Brain microvascular endothelial cell (primary cell): ENCODE data around the gene LIMS2.

ENCODE experiments used
- DNase-seq: peaks from one replicate; pipeline ENCODE4 v3.0.0-alpha.2; 2020
- H3K27ac ChIP-seq: fragments of 250-450 bp; sonication (Bioruptor Pico); 2 replicates; pipeline ENCODE4 v1.5.1; 2020; ENCODE audit warnings: mild to moderate bottlenecking, moderate library complexity
- H3K27me3 ChIP-seq: fragments of 250-450 bp; sonication (Bioruptor Pico); replicated peaks from 2 replicates; pipeline ENCODE4 v1.5.1; 2020; ENCODE audit warnings: mild to moderate bottlenecking
- H3K36me3 ChIP-seq: fragments of 250-450 bp; sonication (Bioruptor Pico); replicated peaks from 2 replicates; pipeline ENCODE4 v1.5.1; 2020; ENCODE audit warnings: mild to moderate bottlenecking
- H3K4me3 ChIP-seq: 2 replicates; pipeline ENCODE4 v1.5.1; 2011; ENCODE audit warnings: low read depth, mild to moderate bottlenecking, control low read depth, low read length, moderate library complexity
- CTCF ChIP-seq: IDR thresholded peaks from 2 replicates; pipeline ENCODE4 v1.5.1; 2011; ENCODE audit warnings: low read depth, mild to moderate bottlenecking, moderate library complexity, low read length, control low read depth, inconsistent platforms; ENCODE audit errors: missing control alignments
- in situ Hi-C: cut with HindIII; loops from 2 replicates; pipeline ENCODE4 v1.10.0; 2017; ENCODE audit warnings: low sequenced_read_pairs, low pct_ligation_motif_present

Gene LIMS2

GRCh38 chr2:127651971-127652550 lies 23.3 kb downstream of the LIMS2 start:
- no peak overlapping the region for H3K27ac ChIP-seq
- in situ Hi-C loops = no loop called here
- H3K27me3 ChIP-seq = no peaks in the 10 kb centered on the region
- H3K36me3 ChIP-seq = no peaks in the 10 kb centered on the region
- no peak overlapping the region for H3K4me3 ChIP-seq
- DNase-seq = no peak
- no peak for TF ChIP-seq CTCF

DNA sequence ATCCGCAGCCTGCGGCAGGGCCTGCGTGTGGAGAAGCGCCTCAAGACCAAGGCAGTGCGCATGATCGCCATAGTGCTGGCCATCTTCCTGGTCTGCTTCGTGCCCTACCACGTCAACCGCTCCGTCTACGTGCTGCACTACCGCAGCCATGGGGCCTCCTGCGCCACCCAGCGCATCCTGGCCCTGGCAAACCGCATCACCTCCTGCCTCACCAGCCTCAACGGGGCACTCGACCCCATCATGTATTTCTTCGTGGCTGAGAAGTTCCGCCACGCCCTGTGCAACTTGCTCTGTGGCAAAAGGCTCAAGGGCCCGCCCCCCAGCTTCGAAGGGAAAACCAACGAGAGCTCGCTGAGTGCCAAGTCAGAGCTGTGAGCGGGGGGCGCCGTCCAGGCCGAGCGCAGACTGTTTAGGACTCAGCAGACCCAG lies 23.9 kb downstream of the LIMS2 start:
- TF ChIP-seq CTCF = no peak
- Histone ChIP-seq H3K27ac (no peak overlapping the region), H3K4me3 (no peak overlapping the region), H3K27me3 (no peaks in the 10 kb centered on the region), H3K36me3 (no peaks in the 10 kb centered on the region)
- DNase-seq = no peak
- in situ Hi-C loops = no loop called here

GRCh38 chr2:127650785-127651380 lies 24.4 kb downstream of the LIMS2 start:
- H3K36me3 ChIP-seq = no peaks in the 10 kb centered on the region
- H3K27me3 ChIP-seq = no peaks in the 10 kb centered on the region
- no peak for TF ChIP-seq CTCF
- no peak overlapping the region for H3K4me3 ChIP-seq
- in situ Hi-C loops = no loop called here
- DNase-seq = no peak
- no peak overlapping the region for H3K27ac ChIP-seq

DNA sequence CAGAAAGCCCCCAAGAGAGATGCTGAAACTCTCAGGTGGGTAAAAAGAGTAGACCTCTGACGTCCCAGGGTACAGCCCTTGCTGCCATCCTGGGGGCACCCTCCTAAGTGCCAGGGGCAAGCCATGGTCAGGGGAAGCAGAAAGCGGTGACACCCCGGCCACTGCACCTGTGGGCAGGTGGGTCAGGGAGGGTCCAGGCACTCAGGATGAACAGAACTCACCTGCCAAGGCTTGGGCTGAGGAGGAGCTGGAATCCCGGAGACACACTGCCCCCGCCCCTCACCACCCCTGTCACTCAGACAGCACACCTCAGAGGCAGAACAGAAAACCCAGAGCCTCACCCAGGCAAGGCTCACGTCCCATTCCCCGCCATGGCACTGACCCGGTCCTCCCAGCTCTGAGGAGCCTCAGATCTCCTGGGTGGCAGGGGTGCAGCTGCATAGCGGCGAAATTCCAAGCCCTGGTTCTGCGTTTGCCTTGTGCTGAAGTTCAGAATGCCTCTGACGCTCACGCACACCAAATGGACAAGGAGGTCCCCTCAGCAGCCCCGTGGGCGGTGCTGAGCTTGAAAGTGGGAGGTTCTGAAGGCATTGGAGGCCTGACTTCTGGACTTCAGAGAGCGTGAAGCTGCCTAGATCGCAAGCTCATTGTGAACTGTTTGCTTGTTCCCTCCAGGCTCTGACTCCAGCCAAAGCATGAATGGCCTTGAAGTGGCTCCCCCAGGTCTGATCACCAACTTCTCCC lies 25.1 kb downstream of the LIMS2 start:
- in situ Hi-C loops = no loop called here
- no peak for TF ChIP-seq CTCF
- DNase-seq = no peak
- no peak overlapping the region for H3K27ac ChIP-seq
- no peaks in the 10 kb centered on the region for H3K36me3 ChIP-seq
- H3K4me3 ChIP-seq = no peak overlapping the region
- no peaks in the 10 kb centered on the region for H3K27me3 ChIP-seq

DNA sequence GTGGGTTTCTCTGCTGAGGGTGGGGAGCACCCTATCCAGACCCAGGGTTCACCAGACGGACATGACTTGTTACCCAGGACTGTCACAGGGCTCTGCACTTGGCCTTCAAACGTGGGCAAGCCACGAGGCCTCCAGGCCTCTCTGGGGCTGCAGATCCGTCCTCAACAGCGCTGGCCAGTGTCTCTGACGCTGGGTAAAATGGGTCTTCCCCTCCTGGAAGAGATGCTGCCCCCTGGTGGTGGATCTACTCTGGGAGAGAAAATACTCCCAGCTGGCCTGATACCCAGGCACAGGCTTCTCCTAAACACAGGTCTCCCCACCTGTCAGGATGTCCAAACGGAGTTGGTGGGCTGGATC lies 25.7 kb downstream of the LIMS2 start:
- no peaks in the 10 kb centered on the region for H3K27me3 ChIP-seq
- no peak overlapping the region for H3K4me3 ChIP-seq
- no peak overlapping the region for H3K27ac ChIP-seq
- in situ Hi-C loops = no loop called here
- peak; percentile 75 for DNase-seq
- TF ChIP-seq CTCF = peak; percentile 90
- H3K36me3 ChIP-seq = no peaks in the 10 kb centered on the region
